ENCODE data around the gene PROM1. TPM values are rescaled to one million over a fixed set of nuclear protein-coding genes. Genes with fewer than 3 reads are reported as not detected.

The PROM1 gene
- total RNA-seq, 1 experiment from 2014 or later = not detected

DNA sequence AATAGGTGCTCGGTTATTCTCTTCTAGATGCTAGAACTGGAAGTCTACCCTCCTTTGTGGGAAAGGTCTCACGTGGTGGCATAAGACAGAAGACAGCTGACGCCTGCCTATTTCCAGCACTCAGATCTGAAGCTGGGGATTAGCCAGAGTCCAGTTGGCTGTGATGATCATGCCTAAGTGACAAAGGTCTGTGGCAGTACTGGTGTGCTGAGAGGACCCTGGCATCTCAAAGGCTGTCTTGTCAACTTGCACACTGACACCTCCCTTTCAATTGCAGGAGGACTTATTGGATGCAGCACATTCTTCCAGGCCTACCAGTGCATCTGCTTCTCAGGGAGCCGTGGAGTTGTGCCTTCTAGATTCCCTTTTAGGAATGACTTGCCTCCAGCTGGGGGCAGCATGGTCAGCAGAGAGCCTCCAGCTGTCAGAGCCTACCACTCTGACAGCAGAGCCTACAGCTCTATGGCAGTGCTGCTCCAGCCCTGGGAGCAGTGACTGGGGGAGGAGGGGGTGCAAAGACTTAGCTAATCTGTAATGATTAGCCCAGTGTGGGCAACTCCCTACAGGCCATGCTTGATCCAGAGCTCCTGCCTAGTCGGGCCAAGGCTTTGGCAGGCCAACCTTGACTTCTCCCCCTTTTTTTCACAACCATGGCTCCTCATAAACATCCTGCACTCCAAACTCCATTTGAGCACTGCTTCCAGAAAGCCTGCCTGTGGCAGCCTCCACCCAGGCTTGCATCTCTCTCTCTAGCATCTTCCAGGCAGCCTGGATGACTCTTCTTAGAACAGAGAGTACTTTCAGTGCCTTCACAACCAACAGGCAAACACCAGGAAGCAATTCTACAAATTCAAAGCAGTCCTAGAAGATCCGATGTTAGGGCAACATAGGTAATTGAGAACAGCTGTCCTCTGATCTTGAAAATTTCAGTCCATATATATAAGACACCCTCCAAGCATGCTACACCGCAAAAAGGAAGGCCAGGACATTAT, 107.1 kb downstream of the PROM1 start:
- BruUV-seq (replicated peaks) = no TSS peak
- ChIA-PET CTCF (no interaction called here), POLR2A (ENCODE audit: unreplicated experiment) (no interaction called here)

DNA sequence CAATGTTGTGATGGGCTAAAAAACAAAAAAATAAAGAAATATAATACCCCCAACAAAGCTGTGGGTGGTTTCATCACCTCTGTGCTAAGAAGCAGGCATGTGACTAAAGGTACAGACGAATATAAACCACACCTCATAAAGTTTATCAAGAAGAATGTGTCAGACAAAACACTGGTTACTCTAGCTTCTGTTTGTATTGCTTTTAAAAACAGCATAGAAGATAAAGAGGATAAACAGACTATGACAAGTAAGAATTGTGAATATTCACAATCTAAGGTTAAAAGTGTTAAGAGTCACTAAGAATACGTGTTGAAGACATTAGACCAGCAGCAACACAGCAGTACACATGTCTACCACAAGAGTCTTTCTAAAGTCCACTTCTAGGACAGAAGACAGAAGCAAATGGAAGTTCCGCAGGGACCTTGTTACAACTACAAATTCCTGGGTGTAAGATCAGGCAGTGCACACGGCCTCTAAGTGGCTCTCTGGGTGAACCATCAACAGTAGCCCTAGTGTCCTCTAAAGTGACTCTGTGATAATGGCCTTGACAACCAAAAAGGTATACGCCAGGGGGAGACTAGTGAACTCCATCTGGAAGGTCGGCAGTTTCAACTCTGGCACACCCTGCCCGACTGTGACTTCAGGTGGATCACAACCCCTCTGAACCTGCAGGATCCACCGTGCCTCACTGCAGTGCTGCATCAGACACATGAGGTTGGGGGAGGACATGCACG, 112.6 kb downstream of the PROM1 start:
- CTCF ChIA-PET = no interaction called here
- no peaks in the 10 kb centered on the region for H3K4me1 ChIP-seq (ENCODE audit: insufficient read depth, low read length)
- no peak overlapping the region for H3K4me2 ChIP-seq (ENCODE audit: low read length)
- H3F3A ChIP-seq (ENCODE audit: low read length, unreplicated experiment) = no peaks in the 10 kb centered on the region
- no peaks in the 10 kb centered on the region for H3K36me3 ChIP-seq (ENCODE audit: low read depth, low read length)
- no peaks in the 10 kb centered on the region for H3K9me2 ChIP-seq (replicated peaks; ENCODE audit: low read length)
- no peaks in the 10 kb centered on the region for H3K79me2 ChIP-seq (ENCODE audit: low read length)
- BruUV-seq (replicated peaks) = no TSS peak
- H2AFZ ChIP-seq (ENCODE audit: low read length) = no peak overlapping the region
- H4K20me1 ChIP-seq (ENCODE audit: low read length) = no peaks in the 10 kb centered on the region
- no peak overlapping the region for H3K4me3 ChIP-seq (ENCODE audit: low read length)
- intact Hi-C loops (cut with micrococcal nuclease) = no loop called here
- no peak overlapping the region for H3K27ac ChIP-seq (ENCODE audit: low read length)
- POLR2A ChIA-PET (ENCODE audit: unreplicated experiment) = no interaction called here
- no peak overlapping the region for H3K9ac ChIP-seq (ENCODE audit: low read length)
- H3K27me3 ChIP-seq (ENCODE audit: low read length) = no peaks in the 10 kb centered on the region
- DNase-seq (no peak), ATAC-seq (no peak)
- H3K9me3 ChIP-seq (ENCODE audit: low read length) = no peaks in the 10 kb centered on the region
- TF ChIP-seq, protein P1, sequence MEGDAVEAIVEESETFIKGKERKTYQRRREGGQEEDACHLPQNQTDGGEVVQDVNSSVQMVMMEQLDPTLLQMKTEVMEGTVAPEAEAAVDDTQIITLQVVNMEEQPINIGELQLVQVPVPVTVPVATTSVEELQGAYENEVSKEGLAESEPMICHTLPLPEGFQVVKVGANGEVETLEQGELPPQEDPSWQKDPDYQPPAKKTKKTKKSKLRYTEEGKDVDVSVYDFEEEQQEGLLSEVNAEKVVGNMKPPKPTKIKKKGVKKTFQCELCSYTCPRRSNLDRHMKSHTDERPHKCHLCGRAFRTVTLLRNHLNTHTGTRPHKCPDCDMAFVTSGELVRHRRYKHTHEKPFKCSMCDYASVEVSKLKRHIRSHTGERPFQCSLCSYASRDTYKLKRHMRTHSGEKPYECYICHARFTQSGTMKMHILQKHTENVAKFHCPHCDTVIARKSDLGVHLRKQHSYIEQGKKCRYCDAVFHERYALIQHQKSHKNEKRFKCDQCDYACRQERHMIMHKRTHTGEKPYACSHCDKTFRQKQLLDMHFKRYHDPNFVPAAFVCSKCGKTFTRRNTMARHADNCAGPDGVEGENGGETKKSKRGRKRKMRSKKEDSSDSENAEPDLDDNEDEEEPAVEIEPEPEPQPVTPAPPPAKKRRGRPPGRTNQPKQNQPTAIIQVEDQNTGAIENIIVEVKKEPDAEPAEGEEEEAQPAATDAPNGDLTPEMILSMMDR (conservative IDR thresholded peaks at IDR 0.05; ENCODE audit: low read depth, low read length) = no peak
- no peak for TF ChIP-seq EZH2phosphoT487 (IDR thresholded peaks at IDR 0.05; ENCODE audit: borderline replicate concordance, low read length)
- TF ChIP-seq EZH2 (IDR thresholded peaks at IDR 0.05; ENCODE audit: low read length, unreplicated experiment) = no peak

More for the DNA sequence above, 107.1 kb downstream of the PROM1 start:
- no peak for DNase-seq
- H2AFZ ChIP-seq (ENCODE audit: low read length) = no peak overlapping the region
- no peaks in the 10 kb centered on the region for H4K20me1 ChIP-seq (ENCODE audit: low read length)
- H3K79me2 ChIP-seq (ENCODE audit: low read length) = no peaks in the 10 kb centered on the region
- no peak overlapping the region for H3K4me3 ChIP-seq (ENCODE audit: low read length)
- H3K27ac ChIP-seq (ENCODE audit: low read length) = no peak overlapping the region
- H3K9me2 ChIP-seq (replicated peaks; ENCODE audit: low read length) = no peaks in the 10 kb centered on the region
- H3K36me3 ChIP-seq (ENCODE audit: low read depth, low read length) = no peaks in the 10 kb centered on the region
- TF ChIP-seq EZH2phosphoT487 (IDR thresholded peaks at IDR 0.05; ENCODE audit: borderline replicate concordance, low read length) (no peak), EZH2 (IDR thresholded peaks at IDR 0.05; ENCODE audit: low read length, unreplicated experiment) (no peak)
- TF ChIP-seq, protein P1 (conservative IDR thresholded peaks at IDR 0.05; ENCODE audit: low read depth, low read length) = no peak
- ATAC-seq = no peak
- H3K4me1 ChIP-seq (ENCODE audit: insufficient read depth, low read length) = no peaks in the 10 kb centered on the region
- H3K9me3 ChIP-seq (ENCODE audit: low read length) = no peaks in the 10 kb centered on the region
- H3K9ac ChIP-seq (ENCODE audit: low read length) = no peak overlapping the region
- intact Hi-C loops (cut with micrococcal nuclease) = no loop called here
- H3K4me2 ChIP-seq (ENCODE audit: low read length) = no peak overlapping the region
- H3K27me3 ChIP-seq (ENCODE audit: low read length) = no peaks in the 10 kb centered on the region; the same call in 1 of the 2 replicates
- no peaks in the 10 kb centered on the region for H3F3A ChIP-seq (ENCODE audit: low read length, unreplicated experiment)
